GM12891 (cell line): ENCODE data around the gene BAG3.

Experiments used
- POLR2A ChIP-seq: IDR thresholded peaks from 2 replicates; pipeline ENCODE4 v1.6.1; 2011; ENCODE audit warnings: low read depth, low read length, control low read depth
- POLR2AphosphoS5 ChIP-seq: IDR thresholded peaks from 2 replicates; pipeline ENCODE4 v1.6.1; 2011; ENCODE audit warnings: low read depth, low read length, control low read depth

DNA sequence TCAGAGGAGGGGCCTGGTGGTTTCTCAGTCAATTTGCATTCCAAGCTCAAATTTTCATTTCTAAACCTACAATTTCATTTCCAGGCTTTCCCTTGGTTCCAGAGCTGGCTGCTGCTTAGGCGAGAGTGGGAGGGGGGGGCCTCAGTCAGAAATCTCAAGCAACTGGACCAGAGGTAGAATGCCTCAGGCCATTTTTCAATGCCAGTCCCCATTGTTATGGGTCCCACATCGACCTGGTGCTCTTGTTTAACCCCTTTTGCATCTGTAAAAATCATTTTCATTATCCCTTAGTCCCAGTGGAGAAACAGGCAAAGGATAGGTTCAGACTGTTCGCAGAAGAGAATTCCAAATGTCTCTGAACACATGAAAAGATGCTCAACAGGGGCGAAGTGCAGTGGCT lies 13.5 kb upstream of the BAG3 start:
- TF ChIP-seq POLR2A: no peak
- no peak for TF ChIP-seq POLR2AphosphoS5
